ENCODE data around the gene B9D1. TPM values are rescaled to one million over a fixed set of nuclear protein-coding genes. Genes with fewer than 3 reads are reported as not detected.

Gene B9D1
- total RNA-seq, 1 donor from 2014 or later: 19.0 TPM

DNA sequence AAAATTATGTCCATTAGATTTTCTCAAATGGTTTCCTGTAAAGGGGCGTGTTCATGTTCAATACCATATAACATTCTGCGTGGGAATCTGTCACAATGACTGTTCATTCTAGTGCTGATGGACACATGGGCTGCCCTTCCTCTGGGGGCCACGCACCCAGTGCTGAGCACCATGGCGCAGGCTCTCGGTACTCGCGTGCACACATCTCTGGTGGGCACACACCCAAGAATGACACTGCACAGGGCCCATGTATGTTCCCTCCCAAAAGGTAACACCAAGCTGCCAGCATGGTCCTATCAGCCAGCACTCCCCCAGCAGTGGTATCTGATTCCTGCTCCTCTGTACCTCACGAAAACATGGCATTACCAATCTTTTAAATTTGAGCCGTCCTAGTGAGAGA is 13.7 kb downstream of the B9D1 start:
- TF ChIP-seq, protein P1, sequence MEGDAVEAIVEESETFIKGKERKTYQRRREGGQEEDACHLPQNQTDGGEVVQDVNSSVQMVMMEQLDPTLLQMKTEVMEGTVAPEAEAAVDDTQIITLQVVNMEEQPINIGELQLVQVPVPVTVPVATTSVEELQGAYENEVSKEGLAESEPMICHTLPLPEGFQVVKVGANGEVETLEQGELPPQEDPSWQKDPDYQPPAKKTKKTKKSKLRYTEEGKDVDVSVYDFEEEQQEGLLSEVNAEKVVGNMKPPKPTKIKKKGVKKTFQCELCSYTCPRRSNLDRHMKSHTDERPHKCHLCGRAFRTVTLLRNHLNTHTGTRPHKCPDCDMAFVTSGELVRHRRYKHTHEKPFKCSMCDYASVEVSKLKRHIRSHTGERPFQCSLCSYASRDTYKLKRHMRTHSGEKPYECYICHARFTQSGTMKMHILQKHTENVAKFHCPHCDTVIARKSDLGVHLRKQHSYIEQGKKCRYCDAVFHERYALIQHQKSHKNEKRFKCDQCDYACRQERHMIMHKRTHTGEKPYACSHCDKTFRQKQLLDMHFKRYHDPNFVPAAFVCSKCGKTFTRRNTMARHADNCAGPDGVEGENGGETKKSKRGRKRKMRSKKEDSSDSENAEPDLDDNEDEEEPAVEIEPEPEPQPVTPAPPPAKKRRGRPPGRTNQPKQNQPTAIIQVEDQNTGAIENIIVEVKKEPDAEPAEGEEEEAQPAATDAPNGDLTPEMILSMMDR (IDR thresholded peaks at IDR 0.05; ENCODE audit: insufficient read depth, low read length, poor library complexity, severe bottlenecking): no peak
- no peaks in the 10 kb centered on the region for H3K36me3 ChIP-seq (ENCODE audit: control insufficient read depth, insufficient read depth, low read length)
- no peak overlapping the region for H3K4me3 ChIP-seq (ENCODE audit: low read depth, low read length)
- no peak for DNase-seq (ENCODE audit: low read depth)
- H3K27me3 ChIP-seq (ENCODE audit: control insufficient read depth, insufficient read depth, low read length): no peaks in the 10 kb centered on the region

DNA sequence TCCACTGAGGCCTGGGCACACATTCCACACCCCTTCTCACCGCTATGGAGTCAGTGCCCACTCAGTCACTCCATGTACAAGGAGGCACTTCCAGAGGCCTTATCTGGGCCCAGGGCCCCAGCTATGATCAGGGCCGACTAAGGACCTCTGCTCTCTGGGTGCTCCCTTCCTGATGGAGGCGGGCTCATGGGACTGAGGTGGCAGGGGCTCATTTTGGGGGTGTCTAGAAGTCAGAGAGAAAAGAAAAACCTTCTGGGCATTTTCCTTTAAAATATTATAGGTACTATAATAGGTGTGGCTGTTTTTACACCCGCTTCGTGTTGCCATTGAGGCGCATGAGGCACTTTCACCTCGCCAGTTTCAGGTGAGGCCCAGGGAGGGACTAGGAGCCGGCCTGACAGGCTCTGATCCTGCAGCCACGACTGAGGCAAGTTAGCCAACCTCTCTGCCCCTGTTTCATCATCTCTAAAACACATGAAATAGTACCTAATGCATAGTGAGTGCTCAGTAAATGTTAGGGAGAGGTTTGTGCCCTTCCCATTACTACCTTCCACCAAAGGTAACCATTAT is 14.4 kb downstream of the B9D1 start:
- no peak for DNase-seq (ENCODE audit: low read depth)
- Histone ChIP-seq H3K27me3 (ENCODE audit: control insufficient read depth, insufficient read depth, low read length) (no peaks in the 10 kb centered on the region), H3K36me3 (ENCODE audit: control insufficient read depth, insufficient read depth, low read length) (no peaks in the 10 kb centered on the region), H3K4me3 (ENCODE audit: low read depth, low read length) (no peak overlapping the region)
- TF ChIP-seq, protein P1 (IDR thresholded peaks at IDR 0.05; ENCODE audit: insufficient read depth, low read length, poor library complexity, severe bottlenecking): no peak

- H3K36me3 ChIP-seq (ENCODE audit: control insufficient read depth, insufficient read depth, low read length): no peaks in the 10 kb centered on the region
- no peaks in the 10 kb centered on the region for H3K27me3 ChIP-seq (ENCODE audit: control insufficient read depth, insufficient read depth, low read length)
- no peak for DNase-seq (ENCODE audit: low read depth)
- TF ChIP-seq, protein P1 (IDR thresholded peaks at IDR 0.05; ENCODE audit: insufficient read depth, low read length, poor library complexity, severe bottlenecking): no peak
- no peak overlapping the region for H3K4me3 ChIP-seq (ENCODE audit: low read depth, low read length)
Measured at GRCh38 chr17:19347323-19348080, 15.0 kb downstream of the B9D1 start.

- no peaks in the 10 kb centered on the region for H3K36me3 ChIP-seq (ENCODE audit: control insufficient read depth, insufficient read depth, low read length)
- TF ChIP-seq, protein P1 (IDR thresholded peaks at IDR 0.05; ENCODE audit: insufficient read depth, low read length, poor library complexity, severe bottlenecking): no peak
- DNase-seq (ENCODE audit: low read depth): peak; percentile 54
- no peak overlapping the region for H3K4me3 ChIP-seq (ENCODE audit: low read depth, low read length)
- H3K27me3 ChIP-seq (ENCODE audit: control insufficient read depth, insufficient read depth, low read length): no peaks in the 10 kb centered on the region
Measured at GRCh38 chr17:19346351-19347255, 15.9 kb downstream of the B9D1 start.

DNA sequence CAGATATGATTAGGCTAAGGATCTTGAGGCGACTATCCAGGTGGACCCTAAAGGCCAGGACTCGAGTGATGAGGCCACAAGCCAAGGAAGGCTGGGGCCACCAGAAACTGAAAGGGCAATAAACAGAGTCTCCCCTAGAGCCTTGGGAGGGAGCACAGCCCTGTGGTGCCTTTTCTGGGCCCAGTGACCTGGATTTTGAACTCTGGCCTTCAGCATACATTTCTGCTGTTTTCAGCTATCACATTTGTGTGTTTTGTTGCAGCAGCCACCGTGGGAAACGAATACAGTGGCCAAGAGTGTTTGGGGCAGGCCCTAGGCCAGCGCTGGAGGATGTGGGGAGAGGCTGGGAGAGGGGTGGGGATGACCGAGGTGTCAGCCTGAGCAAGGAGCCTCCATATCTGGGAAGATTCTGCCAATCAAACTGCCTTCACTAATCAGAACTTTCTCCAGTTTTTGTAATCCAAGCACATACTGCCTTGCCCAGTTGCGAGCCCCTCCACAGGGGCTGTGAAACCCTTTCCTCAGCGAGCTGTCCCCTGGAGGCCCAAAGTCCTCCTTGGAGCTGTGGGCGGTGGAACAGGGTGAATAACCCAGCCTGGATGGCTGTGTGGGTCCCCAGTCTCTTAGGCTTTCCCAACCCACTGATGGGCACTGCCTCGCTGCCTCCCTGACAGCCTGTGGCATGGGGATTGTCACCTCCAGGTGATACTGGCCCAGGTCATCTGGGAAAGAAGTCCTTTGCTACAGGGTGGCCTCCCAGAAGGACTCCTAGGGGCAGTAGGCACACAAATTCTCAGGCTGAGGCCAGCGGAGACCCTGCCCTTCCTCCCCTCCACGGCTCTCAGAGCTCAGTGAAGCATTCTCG is 16.8 kb downstream of the B9D1 start:
- TF ChIP-seq, protein P1 (IDR thresholded peaks at IDR 0.05; ENCODE audit: insufficient read depth, low read length, poor library complexity, severe bottlenecking): no peak
- H3K36me3 ChIP-seq (ENCODE audit: control insufficient read depth, insufficient read depth, low read length): no peaks in the 10 kb centered on the region
- no peak overlapping the region for H3K4me3 ChIP-seq (ENCODE audit: low read depth, low read length)
- no peaks in the 10 kb centered on the region for H3K27me3 ChIP-seq (ENCODE audit: control insufficient read depth, insufficient read depth, low read length)
- no peak for DNase-seq (ENCODE audit: low read depth)

Measured in kidney epithelial cell (primary cell).